Thoracic aorta (tissue), 2 donors: ENCODE results near the gene HACD4. TPM values are rescaled to one million over a fixed set of nuclear protein-coding genes. Genes with fewer than 3 reads are reported as not detected.
"Not testable (repeated sequence)": the region's sequence is repeated elsewhere in the genome, so short reads cannot be mapped to it uniquely, and the experiment has no call there.

Experiments used
- ATAC-seq: fragments of 150-250 bp; one replicate; pipeline ENCODE4 v1.8.0; 2017; ENCODE audit warnings: low read depth; ENCODE audit not compliant: insufficient number of reproducible peaks, low FRiP score
- DNase-seq: peaks from one replicate; pipeline ENCODE4 v3.0.0-alpha.2; 2020; ENCODE audit warnings: low spot score
- H3K27ac ChIP-seq, 2 donors: fragments of 200-600 bp; sonication (generic); 1 replicate in 1 of 2; 2 replicates in 1 of 2; pipeline ENCODE4 v1.5.1; 2016; ENCODE audit warnings: mild to moderate bottlenecking in 2 of 2, moderate library complexity in 2 of 2
- H3K27me3 ChIP-seq: fragments of 200-600 bp; sonication (generic); replicated peaks from 2 replicates; pipeline ENCODE4 v1.6.0; 2016; ENCODE audit warnings: mild to moderate bottlenecking; ENCODE audit not compliant: insufficient read depth
- H3K36me3 ChIP-seq: fragments of 200-600 bp; sonication (generic); one replicate; pipeline ENCODE4 v1.5.1; 2016
- H3K4me1 ChIP-seq, 2 donors: fragments of 200-600 bp; sonication (generic); 1 replicate in 1 of 2; 2 replicates in 1 of 2; pipeline versions ENCODE4 v1.5.1 to v1.6.0; 2016; ENCODE audit warnings: low read depth in 2 of 2, mild to moderate bottlenecking in 1 of 2; ENCODE audit not compliant: control insufficient read depth in 1 of 2
- H3K4me3 ChIP-seq: fragments of 200-600 bp; sonication (generic); 2 replicates; pipeline ENCODE4 v1.5.1; 2016; ENCODE audit warnings: mild to moderate bottlenecking
- H3K9me3 ChIP-seq: fragments of 200-600 bp; sonication (generic); 2 replicates; pipeline ENCODE4 v1.5.1; 2016
- CTCF ChIP-seq: fragments of 200-600 bp; sonication (generic); IDR thresholded peaks from one replicate; pipeline ENCODE4 v1.5.1; 2019; ENCODE audit warnings: antibody characterized with exemption
- total RNA-seq, 2 donors: library from RNA; depleted of rRNA; stranded (reverse); fragments of >200 nt; gene quantifications; one replicate each; pipeline versions ENCODE4 v1.1.0 to v1.2.3, GENCODE V29; 2016

Gene HACD4
- total RNA-seq, 2 donors from 2014 or later, result 2.0 to 8.4 TPM

- Histone ChIP-seq H3K4me1 (peaks cover 4 to 24% of the 10 kb centered on the region in 2 donors), H3K36me3 (no peaks in the 10 kb centered on the region), H3K4me3 (no peak overlapping the region), H3K9me3 (no peaks in the 10 kb centered on the region), H3K27ac (no peak overlapping the region), H3K27me3 (no peaks in the 10 kb centered on the region)
- ATAC-seq, result no peak
- no peak for DNase-seq
- TF ChIP-seq CTCF, result no peak
Measured at GRCh38 chr9:20978249-20978648, 53.2 kb downstream of the HACD4 start.

- H3K36me3 ChIP-seq, ATAC-seq, H3K27ac ChIP-seq, DNase-seq, H3K9me3 ChIP-seq, H3K27me3 ChIP-seq, H3K4me1 ChIP-seq, H3K4me3 ChIP-seq: not testable (repeated sequence)
Measured at GRCh38 chr9:20974191-20974938, 57.1 kb downstream of the HACD4 start.

- H3K9me3 ChIP-seq, H3K27me3 ChIP-seq, ATAC-seq, H3K4me1 ChIP-seq, DNase-seq, H3K27ac ChIP-seq, H3K4me3 ChIP-seq, H3K36me3 ChIP-seq: not testable (repeated sequence)
Measured at GRCh38 chr9:20973246-20973947, 58.0 kb downstream of the HACD4 start.

- TF ChIP-seq CTCF, result no peak
- DNase-seq (no peak), ATAC-seq (no peak)
- Histone ChIP-seq H3K9me3 (no peaks in the 10 kb centered on the region), H3K4me1 (no peaks in the 10 kb centered on the region), H3K4me3 (no peak overlapping the region), H3K36me3 (no peaks in the 10 kb centered on the region), H3K27me3 (no peaks in the 10 kb centered on the region), H3K27ac (no peak overlapping the region)
Measured at GRCh38 chr9:20972684-20973083, 58.8 kb downstream of the HACD4 start.

GRCh38 chr9:20962536-20963225, 68.8 kb downstream of the HACD4 start:
- TF ChIP-seq CTCF, result no peak
- Histone ChIP-seq H3K27ac (no peak overlapping the region), H3K27me3 (no peaks in the 10 kb centered on the region), H3K4me1 (peaks cover 0 to 6% of the 10 kb centered on the region in 2 donors), H3K4me3 (no peak overlapping the region), H3K9me3 (no peaks in the 10 kb centered on the region), H3K36me3 (no peaks in the 10 kb centered on the region)
- DNase-seq (no peak), ATAC-seq (no peak)

GRCh38 chr9:20950707-20951106, 80.7 kb downstream of the HACD4 start:
- H3K36me3 ChIP-seq, result no peaks in the 10 kb centered on the region
- H3K27ac ChIP-seq, result no peak overlapping the region
- ATAC-seq, result no peak
- H3K27me3 ChIP-seq, result no peaks in the 10 kb centered on the region
- TF ChIP-seq CTCF, result no peak
- peaks cover 5 to 22% of the 10 kb centered on the region in 2 donors for H3K4me1 ChIP-seq
- no peak for DNase-seq
- no peaks in the 10 kb centered on the region for H3K9me3 ChIP-seq
- H3K4me3 ChIP-seq, result no peak overlapping the region
